Esophagus muscularis mucosa (tissue), 4 donors: Measurements from ENCODE around the gene PEAK3. TPM values are rescaled to one million over a fixed set of nuclear protein-coding genes. Genes with fewer than 3 reads are reported as not detected.
A peak's percentile ranks its signal among the peaks of the same experiment; 100 is the strongest.

Experiments used
- DNase-seq: peaks from one replicate; pipeline ENCODE4 v3.0.0-alpha.2; 2017; ENCODE audit errors: extremely low spot score
- H3K27ac ChIP-seq, 4 donors: fragments of 200-600 bp; sonication (generic); replicated peaks in 1 of 4; 1 replicate in 3 of 4; 2 replicates in 1 of 4; pipeline ENCODE4 v1.5.1; 2016 to 2019; ENCODE audit warnings: mild to moderate bottlenecking in 1 of 4
- H3K27me3 ChIP-seq, 4 donors: fragments of 200-600 bp; sonication (generic); one replicate each; pipeline versions ENCODE4 v1.5.1 to v1.6.0; 2016 to 2019
- H3K36me3 ChIP-seq, 4 donors: fragments of 200-600 bp; sonication (generic); one replicate each; pipeline ENCODE4 v1.5.1; 2016 to 2019
- H3K4me1 ChIP-seq, 4 donors: fragments of 200-600 bp; sonication (generic); one replicate each; pipeline ENCODE4 v1.5.1; 2016 to 2019
- H3K4me3 ChIP-seq, 4 donors: fragments of 200-600 bp; sonication (generic); 1 replicate in 2 of 4; 2 replicates in 2 of 4; pipeline ENCODE4 v1.5.1; 2016 to 2019; ENCODE audit warnings: mild to moderate bottlenecking in 4 of 4, moderate library complexity in 1 of 4
- H3K9me3 ChIP-seq, 4 donors: fragments of 200-600 bp; sonication (generic); 1 replicate in 3 of 4; 2 replicates in 1 of 4; pipeline ENCODE4 v1.5.1; 2016 to 2019
- EP300 ChIP-seq: sonication (generic); formaldehyde crosslinking; IDR thresholded peaks from one replicate; pipeline ENCODE4 v1.6.1; 2017; ENCODE audit warnings: antibody characterized with exemption
- POLR2A ChIP-seq: fragments of 450-650 bp; IDR thresholded peaks from one replicate; pipeline ENCODE4 v1.6.1; 2017; ENCODE audit warnings: antibody characterized with exemption, moderate library complexity, mild to moderate bottlenecking, low read depth
- POLR2AphosphoS5 ChIP-seq, 2 donors: sonication (generic); formaldehyde crosslinking; IDR thresholded peaks; one replicate each; pipeline ENCODE4 v1.6.1; 2017; ENCODE audit warnings: antibody characterized with exemption in 2 of 2
- WGBS: methylation state at CpG from one replicate; pipeline ENCODE4 v1.1.5; 2018; 5-methylcytosine and 5-hydroxymethylcytosine counted together
- intact Hi-C: fragments of 100-400 bp; cut with DNase I; formaldehyde crosslinking; loops from one replicate; pipeline ENCODE4 v1.15.1; 2023
- total RNA-seq, 4 donors: library from RNA; depleted of rRNA; stranded (reverse); fragments of >200 nt; gene quantifications; one replicate each; pipeline versions ENCODE4 v1.1.0 to v1.2.1, GENCODE V29; 2016
- TF ChIP-seq, protein P1 (sequence below), 3 experiments: fragments of 200-600 bp in 2 of 3; fragments of 450-650 bp in 1 of 3; sonication (generic) in 2 of 3; IDR thresholded peaks; one replicate each; pipeline ENCODE4 v1.5.1; 2017 to 2019; ENCODE audit warnings: antibody characterized with exemption in 3 of 3, mild to moderate bottlenecking in 2 of 3, moderate library complexity in 1 of 3

PEAK3 gene
- total RNA-seq, 4 donors from 2014 or later: 0.78 to 2.3 (median 1.3) TPM

DNA sequence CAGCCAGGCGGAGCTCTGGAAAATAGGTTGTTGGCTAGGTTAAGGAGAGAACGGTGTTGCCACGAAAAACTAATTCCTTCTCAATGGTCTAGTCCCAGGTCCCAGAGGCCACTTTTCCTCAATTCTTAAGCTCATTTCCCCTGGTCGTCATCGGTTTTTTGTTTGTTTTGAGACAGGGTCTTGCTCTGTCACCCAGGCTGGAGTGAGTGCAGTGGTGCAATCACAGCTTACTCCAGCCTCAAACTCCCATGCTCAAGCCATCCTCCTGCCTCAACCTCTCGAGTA lies 44.2 kb downstream of the PEAK3 start:
- DNase-seq: no peak
- Histone ChIP-seq H3K4me1 (peaks cover 65 to 86% (median 80%) of the 10 kb centered on the region in 4 donors), H3K27ac (peak overlapping the region; percentile 94 to 99 (median 96)), H3K36me3 (peaks cover under 1 to 18% (median 14%) of the 10 kb centered on the region in 4 donors), H3K4me3 (peak overlapping the region; percentile 88 to 100 (median 98)), H3K9me3 (no peaks in the 10 kb centered on the region), H3K27me3 (no peaks in the 10 kb centered on the region)
- WGBS: 77% methylated on average over 6 of the region's 6 CpGs
- no peak for TF ChIP-seq EP300
- no peak for TF ChIP-seq POLR2AphosphoS5 (IDR thresholded peaks at IDR 0.05)
- TF ChIP-seq, protein P1, sequence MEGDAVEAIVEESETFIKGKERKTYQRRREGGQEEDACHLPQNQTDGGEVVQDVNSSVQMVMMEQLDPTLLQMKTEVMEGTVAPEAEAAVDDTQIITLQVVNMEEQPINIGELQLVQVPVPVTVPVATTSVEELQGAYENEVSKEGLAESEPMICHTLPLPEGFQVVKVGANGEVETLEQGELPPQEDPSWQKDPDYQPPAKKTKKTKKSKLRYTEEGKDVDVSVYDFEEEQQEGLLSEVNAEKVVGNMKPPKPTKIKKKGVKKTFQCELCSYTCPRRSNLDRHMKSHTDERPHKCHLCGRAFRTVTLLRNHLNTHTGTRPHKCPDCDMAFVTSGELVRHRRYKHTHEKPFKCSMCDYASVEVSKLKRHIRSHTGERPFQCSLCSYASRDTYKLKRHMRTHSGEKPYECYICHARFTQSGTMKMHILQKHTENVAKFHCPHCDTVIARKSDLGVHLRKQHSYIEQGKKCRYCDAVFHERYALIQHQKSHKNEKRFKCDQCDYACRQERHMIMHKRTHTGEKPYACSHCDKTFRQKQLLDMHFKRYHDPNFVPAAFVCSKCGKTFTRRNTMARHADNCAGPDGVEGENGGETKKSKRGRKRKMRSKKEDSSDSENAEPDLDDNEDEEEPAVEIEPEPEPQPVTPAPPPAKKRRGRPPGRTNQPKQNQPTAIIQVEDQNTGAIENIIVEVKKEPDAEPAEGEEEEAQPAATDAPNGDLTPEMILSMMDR (IDR thresholded peaks at IDR 0.05): no peak
- TF ChIP-seq POLR2A: no peak
- intact Hi-C loops: loop anchor here (5.0 kb wide), 2 partner anchors 86 to 154 kb away; partner anchors contain the start of gene AP3D1

DNA sequence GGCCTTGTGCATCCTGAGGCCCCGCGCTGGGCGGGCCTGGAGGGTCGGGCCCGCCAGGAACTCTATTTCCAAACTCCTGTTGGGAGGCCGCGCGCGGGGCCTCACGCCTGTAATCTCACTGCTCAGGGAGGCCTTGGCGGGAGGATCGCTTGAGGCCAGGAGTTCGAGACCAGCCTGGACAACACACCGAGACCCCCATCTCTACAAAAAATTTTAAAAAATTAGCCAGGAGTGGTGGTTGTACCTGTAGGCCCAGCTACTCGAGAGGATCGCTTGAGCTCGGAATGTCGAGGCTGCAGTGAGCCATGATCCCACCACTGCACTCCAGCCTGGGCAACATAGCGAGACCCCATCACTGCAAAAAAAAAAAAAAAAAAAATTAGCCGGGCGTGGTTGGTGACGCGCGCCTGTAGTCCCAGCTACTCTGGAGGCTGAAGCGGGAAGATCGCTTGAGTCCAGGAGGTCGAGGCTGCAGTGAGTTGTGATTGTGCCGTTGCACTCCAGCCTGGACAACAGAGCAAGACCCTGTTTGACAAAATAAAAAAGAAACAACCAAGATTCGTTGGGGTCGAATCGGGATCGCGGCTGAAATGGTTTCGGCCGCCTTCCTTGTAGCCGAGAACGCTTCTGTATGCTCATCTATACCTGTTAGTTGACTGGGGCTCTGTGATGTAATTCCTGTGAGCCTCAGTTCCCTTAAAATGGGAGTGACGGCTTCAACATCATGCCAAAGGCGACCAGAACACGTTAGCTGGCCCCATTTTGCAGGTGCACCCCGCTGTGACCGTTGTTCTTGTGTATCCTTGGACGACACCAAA lies 44.7 kb downstream of the PEAK3 start:
- WGBS: 45% methylated on average over 41 of the region's 43 CpGs
- Histone ChIP-seq H3K4me1 (peaks cover 65 to 86% (median 76%) of the 10 kb centered on the region in 4 donors), H3K4me3 (peak overlapping the region; percentile 88 to 100 (median 98)), H3K36me3 (peaks cover 6 to 23% (median 19%) of the 10 kb centered on the region in 4 donors), H3K27me3 (no peaks in the 10 kb centered on the region), H3K9me3 (no peaks in the 10 kb centered on the region), H3K27ac (peak overlapping the region; percentile 94 to 99 (median 96))
- DNase-seq: no peak
- TF ChIP-seq, protein P1 (IDR thresholded peaks at IDR 0.05): no peak
- no peak for TF ChIP-seq POLR2A
- no peak for TF ChIP-seq POLR2AphosphoS5 (IDR thresholded peaks at IDR 0.05)
- no peak for TF ChIP-seq EP300
- intact Hi-C loops: loop anchor here (5.0 kb wide), 2 partner anchors 85 to 155 kb away; partner anchors contain the start of gene AP3D1

DNA sequence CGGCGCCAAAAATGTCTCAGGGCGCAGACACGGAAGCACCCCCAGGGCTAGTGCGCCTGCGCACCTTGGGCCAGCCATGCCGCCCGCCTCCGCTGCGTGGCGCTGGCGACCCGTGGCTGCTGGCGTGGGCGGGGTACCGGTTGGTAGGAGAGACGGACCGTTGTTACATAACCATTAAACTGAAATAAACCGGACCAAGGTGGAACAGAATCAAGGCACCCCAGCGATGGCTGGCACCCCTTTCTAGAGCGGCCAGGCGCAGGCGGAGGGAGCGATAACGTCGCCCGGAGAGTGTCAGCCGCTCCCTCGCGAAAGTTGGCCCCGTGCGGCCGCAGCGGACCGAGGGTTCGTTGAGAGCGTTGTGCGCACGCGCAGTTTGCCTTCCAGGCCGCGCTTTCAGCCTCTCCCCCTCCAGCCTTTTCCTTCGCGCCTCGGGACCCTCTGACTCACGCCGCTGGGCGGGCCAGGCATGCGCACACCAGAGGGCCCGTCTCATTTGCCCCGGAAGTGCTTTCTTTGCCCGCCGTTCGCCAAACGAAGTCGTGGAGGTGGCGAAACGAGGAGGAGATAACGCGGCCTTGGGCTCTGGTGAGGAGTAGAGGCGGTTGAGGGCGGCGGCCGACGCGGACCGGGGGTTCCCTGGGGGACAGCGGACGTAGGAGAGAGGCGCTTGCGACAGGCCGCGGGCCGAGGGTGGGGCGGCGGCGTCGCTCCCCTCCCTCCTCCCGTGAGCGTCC lies 45.5 kb downstream of the PEAK3 start, which contains the start of the genes PLEKHJ1 and SF3A2:
Gene PLEKHJ1, minus strand, starts transcription at position 16 of the 737 bp plus-strand sequence. CDS start 81 bp downstream, outside the sequence.
Gene SF3A2, plus strand, starts transcription at position 511 of the 737 bp plus-strand sequence. CDS start 6,595 bp downstream, outside the sequence.
- H3K4me1 ChIP-seq: peaks cover 66 to 86% (median 71%) of the 10 kb centered on the region in 4 donors
- no peaks in the 10 kb centered on the region for H3K9me3 ChIP-seq
- H3K27me3 ChIP-seq: no peaks in the 10 kb centered on the region
- intact Hi-C loops: loop anchor here (1.0 to 5.0 kb wide), 3 partner anchors 36 to 156 kb away; partner anchors contain the start of gene AP3D1
- peaks cover 7 to 30% (median 27%) of the 10 kb centered on the region in 4 donors for H3K36me3 ChIP-seq
- peak; percentile 99 for DNase-seq
- 1% methylated on average over 17 of the region's 80 CpGs for WGBS
- no peak for TF ChIP-seq EP300
- TF ChIP-seq POLR2AphosphoS5 (IDR thresholded peaks at IDR 0.05): peak; percentile 95 to 97
- TF ChIP-seq, protein P1 (IDR thresholded peaks at IDR 0.05): peak; percentile 99 to 100 (median 100)
- TF ChIP-seq POLR2A: peak; percentile 74
- peak within 1 kb of the TSS; percentile 88 to 100 (median 98) for H3K4me3 ChIP-seq
- H3K27ac ChIP-seq: peak within 1 kb of the TSS; percentile 94 to 99 (median 96)

DNA sequence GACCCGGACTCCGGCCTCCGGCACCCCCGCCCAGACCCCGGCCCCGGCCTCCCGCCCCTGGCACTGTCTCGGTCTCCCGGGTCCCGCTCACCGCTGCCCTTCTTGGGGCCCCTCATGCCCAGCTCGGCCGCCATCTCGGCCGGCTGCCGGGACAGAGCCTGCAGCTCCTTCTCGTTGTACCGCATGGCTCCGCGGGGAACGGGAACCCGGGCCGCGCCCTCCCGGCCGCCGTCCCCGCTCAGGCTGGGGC lies 46.0 kb downstream of the PEAK3 start:
- no CpG with 5 or more reads among the region's 28 CpGs for WGBS
- H3K27me3 ChIP-seq: no peaks in the 10 kb centered on the region
- H3K9me3 ChIP-seq: no peaks in the 10 kb centered on the region
- no peak for TF ChIP-seq POLR2AphosphoS5 (IDR thresholded peaks at IDR 0.05)
- TF ChIP-seq POLR2A: no peak
- TF ChIP-seq, protein P1 (IDR thresholded peaks at IDR 0.05): no peak
- no peak for TF ChIP-seq EP300
- intact Hi-C loops: loop anchor here (1.0 to 5.0 kb wide), 3 partner anchors 36 to 156 kb away; partner anchors contain the start of gene AP3D1
- peaks cover 7 to 35% (median 32%) of the 10 kb centered on the region in 4 donors for H3K36me3 ChIP-seq
- H3K4me1 ChIP-seq: peaks cover 61 to 86% (median 71%) of the 10 kb centered on the region in 4 donors
- peak overlapping the region; percentile 94 to 99 (median 96) for H3K27ac ChIP-seq
- no peak for DNase-seq
- H3K4me3 ChIP-seq: peak overlapping the region; percentile 88 to 100 (median 98)
